GM13976 (cell line): ENCODE results near the gene WBP1.

ENCODE experiments used
- DNase-seq: peaks from one replicate; pipeline ENCODE4 v3.0.0; 2012; ENCODE audit warnings: low spot score
- CTCF ChIP-seq: IDR thresholded peaks from 2 replicates; pipeline ENCODE4 v1.5.1; 2012; ENCODE audit warnings: borderline replicate concordance, mild to moderate bottlenecking; ENCODE audit not compliant: insufficient read depth; ENCODE audit errors: extremely low read depth, missing control alignments, control extremely low read depth
- in situ Hi-C: fragments of 300-500 bp; cut with MboI; formaldehyde crosslinking; loops from one replicate; pipeline ENCODE4 v1.12.0; 2022; ENCODE audit warnings: low sequenced_read_pairs, mixed read lengths, inconsistent platforms; ENCODE audit not compliant: unreplicated experiment

The WBP1 gene

GRCh38 chr2:74428675-74429074 is 29.6 kb upstream of the WBP1 start:
- in situ Hi-C loops, result no loop called here
- TF ChIP-seq CTCF, result no peak
- no peak for DNase-seq

GRCh38 chr2:74429487-74430451 is 28.5 kb upstream of the WBP1 start:
- TF ChIP-seq CTCF, result no peak
- no peak for DNase-seq
- in situ Hi-C loops, result no loop called here

- in situ Hi-C loops, result no loop called here
- DNase-seq, result no peak
- no peak for TF ChIP-seq CTCF
These were observed 27.7 kb upstream of the WBP1 start for GRCh38 chr2:74430502-74430901.

- no peak for TF ChIP-seq CTCF
- in situ Hi-C loops, result no loop called here
- no peak for DNase-seq
These were observed 22.0 kb upstream of the WBP1 start for GRCh38 chr2:74436111-74436805.

- TF ChIP-seq CTCF, result no peak
- in situ Hi-C loops, result no loop called here
- DNase-seq, result peak; percentile 57
These were observed 21.2 kb upstream of the WBP1 start for GRCh38 chr2:74436848-74437695.

- no peak for DNase-seq
- TF ChIP-seq CTCF, result no peak
- in situ Hi-C loops, result no loop called here
These were observed 20.0 kb upstream of the WBP1 start for GRCh38 chr2:74438248-74438647.
